ENCODE data around the gene ADAMTS2. TPM values are rescaled to one million over a fixed set of nuclear protein-coding genes. Genes with fewer than 3 reads are reported as not detected.

The ADAMTS2 gene
- total and polyA plus RNA-seq, 10 donors: 4.0 to 101 (median 47.5) TPM

GRCh38 chr5:179227580-179228311, 117.5 kb downstream of the ADAMTS2 start:
- WGBS, 5 donors: 68 to 81% (median 78%) methylated on average over 17 of the region's 17 CpGs
- peaks cover 0 to 19% (median 11%) of the 10 kb centered on the region in 8 donors for H3K9me3 ChIP-seq
- peaks cover 0 to 4% (median 0%) of the 10 kb centered on the region in 6 donors for H3K36me3 ChIP-seq
- H3K4me3 ChIP-seq: no peak overlapping the region
- TF ChIP-seq POLR2AphosphoS5 (IDR thresholded peaks at IDR 0.05) (peak in 1 of 3 donors; percentile 31), POLR2A (IDR thresholded peaks at IDR 0.05) (no peak), CTCF (IDR thresholded peaks at IDR 0.05 in 8 of 11, conservative IDR thresholded peaks at IDR 0.05 in 3 of 11) (no peak)
- intact Hi-C loops (cut with DNase I; ENCODE audit: low total_unique reads): no loop called here
- no peak overlapping the region for H3K27ac ChIP-seq
- H3K27me3 ChIP-seq (replicated peaks in 1 of 7): no peaks in the 10 kb centered on the region
- peak; percentile 69 for DNase-seq
- peaks cover 0 to 21% (median 3%) of the 10 kb centered on the region in 6 donors for H3K4me1 ChIP-seq

DNA sequence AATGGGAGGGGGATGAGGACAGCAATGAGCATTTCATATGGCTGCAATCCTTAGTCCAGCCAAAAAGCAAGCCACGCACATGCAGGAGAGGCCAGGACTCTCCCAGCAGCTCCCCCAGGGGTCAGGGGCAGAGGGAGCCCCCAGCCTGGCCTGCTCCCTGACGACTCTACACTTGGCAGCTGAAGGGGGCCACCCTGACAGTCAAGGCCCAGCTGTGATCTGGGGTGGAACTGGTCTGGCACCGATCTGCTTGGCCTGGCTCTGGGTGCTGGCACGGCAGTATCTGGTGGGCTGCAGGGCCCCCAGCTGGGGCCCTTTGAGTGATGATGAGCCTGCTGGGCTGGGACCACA, 118.1 kb downstream of the ADAMTS2 start:
- H3K27me3 ChIP-seq (replicated peaks in 1 of 7): no peaks in the 10 kb centered on the region
- peaks cover 0 to 21% (median 3%) of the 10 kb centered on the region in 6 donors for H3K4me1 ChIP-seq
- no peak for TF ChIP-seq POLR2A (IDR thresholded peaks at IDR 0.05)
- no peak for TF ChIP-seq POLR2AphosphoS5 (IDR thresholded peaks at IDR 0.05)
- TF ChIP-seq CTCF (IDR thresholded peaks at IDR 0.05 in 8 of 11, conservative IDR thresholded peaks at IDR 0.05 in 3 of 11): no peak
- H3K9me3 ChIP-seq: peaks cover 0 to 19% (median 11%) of the 10 kb centered on the region in 8 donors
- intact Hi-C loops (cut with DNase I; ENCODE audit: low total_unique reads): no loop called here
- WGBS, 5 donors: 63 to 91% (median 80%) methylated on average over 1 to 4 of the region's 4 CpGs
- DNase-seq: peak; percentile 48
- no peak overlapping the region for H3K27ac ChIP-seq
- H3K4me3 ChIP-seq: no peak overlapping the region
- peaks cover 0 to 4% (median 0%) of the 10 kb centered on the region in 6 donors for H3K36me3 ChIP-seq

GRCh38 chr5:179226696-179227095, 118.6 kb downstream of the ADAMTS2 start:
- 71 to 84% (median 79%) methylated on average over 8 of the region's 8 CpGs for WGBS, 5 donors
- H3K4me3 ChIP-seq: no peak overlapping the region
- peaks cover 0 to 19% (median 11%) of the 10 kb centered on the region in 8 donors for H3K9me3 ChIP-seq
- H3K27me3 ChIP-seq (replicated peaks in 1 of 7): no peaks in the 10 kb centered on the region
- peaks cover 0 to 19% (median 2%) of the 10 kb centered on the region in 6 donors for H3K4me1 ChIP-seq
- TF ChIP-seq CTCF (IDR thresholded peaks at IDR 0.05 in 8 of 11, conservative IDR thresholded peaks at IDR 0.05 in 3 of 11) (no peak), POLR2AphosphoS5 (IDR thresholded peaks at IDR 0.05) (no peak), POLR2A (IDR thresholded peaks at IDR 0.05) (no peak)
- H3K27ac ChIP-seq: no peak overlapping the region
- H3K36me3 ChIP-seq: peaks cover 0 to 4% (median 0%) of the 10 kb centered on the region in 6 donors
- intact Hi-C loops (cut with DNase I; ENCODE audit: low total_unique reads): no loop called here
- no peak for DNase-seq

- H3K4me3 ChIP-seq: no peak overlapping the region
- TF ChIP-seq CTCF (IDR thresholded peaks at IDR 0.05 in 8 of 11, conservative IDR thresholded peaks at IDR 0.05 in 3 of 11) (no peak), POLR2AphosphoS5 (IDR thresholded peaks at IDR 0.05) (no peak), POLR2A (IDR thresholded peaks at IDR 0.05) (no peak)
- H3K27me3 ChIP-seq (replicated peaks in 1 of 7): no peaks in the 10 kb centered on the region
- peak; percentile 41 for DNase-seq
- H3K9me3 ChIP-seq: peaks cover 0 to 19% (median 11%) of the 10 kb centered on the region in 8 donors
- H3K4me1 ChIP-seq: peaks cover 0 to 15% (median 0%) of the 10 kb centered on the region in 6 donors
- peaks cover 0 to 4% (median 0%) of the 10 kb centered on the region in 6 donors for H3K36me3 ChIP-seq
- H3K27ac ChIP-seq: no peak overlapping the region
- intact Hi-C loops (cut with DNase I; ENCODE audit: low total_unique reads): no loop called here
- WGBS, 5 donors: 93 to 97% (median 95%) methylated on average over 19 of the region's 19 CpGs
These were observed 119.9 kb downstream of the ADAMTS2 start for GRCh38 chr5:179225387-179225786.
